Smooth muscle cell of the brain vasculature (primary cell): ENCODE results near the gene CSNK2A2.

ENCODE experiments used
- DNase-seq: peaks from one replicate; pipeline ENCODE4 v3.0.0-alpha.2; 2012; ENCODE audit warnings: low read depth, low spot score

CSNK2A2 gene

DNA sequence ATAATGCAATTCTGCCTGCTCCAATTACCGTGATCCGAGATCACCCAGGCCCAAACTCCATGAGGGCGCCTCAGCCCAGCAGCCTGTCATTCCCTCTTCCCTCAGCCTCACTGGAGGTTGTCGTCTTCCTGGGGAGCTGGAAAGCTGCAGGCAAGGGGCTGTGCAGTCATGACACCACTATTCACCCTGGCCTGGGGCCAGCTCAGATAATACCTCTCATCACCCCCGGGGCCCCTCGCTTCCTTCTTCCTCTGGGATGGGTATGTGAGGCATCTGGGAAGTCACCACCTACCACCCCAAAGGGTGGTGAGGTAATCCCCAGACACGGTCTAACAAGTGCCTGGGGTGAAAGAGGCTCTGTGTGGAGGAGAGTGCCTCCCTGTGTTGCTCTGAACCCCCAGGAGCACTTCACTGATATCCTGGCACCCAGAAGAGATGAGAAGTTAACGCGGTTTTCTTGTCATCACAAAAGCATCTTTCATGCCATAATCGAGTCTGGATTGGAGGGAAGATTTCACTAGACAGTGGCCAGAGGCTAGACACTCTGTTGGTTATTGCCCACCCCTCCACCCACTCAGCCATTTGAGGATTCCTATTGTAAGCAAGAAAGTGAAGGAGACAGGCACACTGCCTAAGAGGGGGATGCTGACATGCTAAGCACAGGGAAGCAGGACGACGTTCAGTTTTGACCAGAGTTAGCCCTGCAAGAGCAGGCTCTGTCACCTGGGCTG lies 87.2 kb downstream of the CSNK2A2 start:
- no peak for DNase-seq

DNA sequence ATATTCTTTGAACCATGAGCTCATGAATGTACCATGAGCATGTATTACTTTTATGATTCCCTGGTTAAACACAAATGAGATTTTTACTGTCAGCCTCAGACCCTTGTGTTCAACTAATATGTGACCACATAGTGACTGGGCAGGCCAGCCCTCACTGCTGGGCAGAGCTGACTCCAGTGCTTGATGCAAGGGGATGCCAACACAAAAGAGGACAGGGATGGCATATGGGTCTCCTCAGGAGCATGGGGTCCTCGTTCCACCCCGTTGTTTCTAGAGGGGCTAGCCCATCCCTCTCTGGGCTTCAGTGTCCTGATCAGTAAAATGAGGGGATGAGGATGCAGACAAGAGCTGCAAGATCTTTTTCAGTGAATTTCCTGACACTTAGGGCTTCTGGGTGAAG lies 88.0 kb downstream of the CSNK2A2 start:
- DNase-seq = no peak

DNA sequence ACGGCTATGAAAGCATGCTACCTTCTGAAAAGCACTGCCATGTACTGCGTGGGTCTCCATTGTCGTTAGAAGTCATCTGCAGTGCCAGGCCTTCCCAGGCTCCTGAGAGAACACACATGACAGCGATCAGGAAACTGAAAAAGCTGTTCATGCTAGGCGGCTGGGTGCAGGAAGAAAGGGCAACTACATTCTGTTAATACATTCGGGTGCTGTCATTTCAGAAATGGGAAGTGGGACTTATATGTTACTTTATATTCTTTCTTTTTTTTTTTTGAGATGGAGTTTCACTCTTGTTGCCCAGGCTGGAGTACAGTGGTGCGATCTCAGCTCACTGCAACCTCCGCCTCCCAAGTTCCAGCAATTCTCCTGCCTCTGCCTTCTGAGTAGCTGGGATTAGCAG lies 88.6 kb downstream of the CSNK2A2 start:
- DNase-seq = no peak
